SK-N-MC (cell line): ENCODE data around the gene YIPF6.
"Not testable (repeated sequence)": the region's sequence is repeated elsewhere in the genome, so short reads cannot be mapped to it uniquely, and the experiment has no call there.

Experiments used
- DNase-seq: peaks from one replicate; pipeline ENCODE4 v3.0.0-alpha.2; 2011; ENCODE audit warnings: low read depth, low spot score
- H3K27ac ChIP-seq: fragments of 200-600 bp; sonication (generic); 2 replicates; pipeline ENCODE4 v1.5.1; 2016; ENCODE audit warnings: mixed run types
- H3K36me3 ChIP-seq: fragments of 200-600 bp; sonication (generic); 2 replicates; pipeline ENCODE4 v1.6.1; 2017; ENCODE audit warnings: antibody characterized with exemption, low read length, mixed read lengths; ENCODE audit not compliant: insufficient read depth
- H3K4me3 ChIP-seq: fragments of 200-600 bp; sonication (generic); 2 replicates; pipeline ENCODE4 v1.5.1; 2016
- H3K9ac ChIP-seq: fragments of 200-600 bp; sonication (generic); 2 replicates; pipeline ENCODE4 v1.8.0; 2017; ENCODE audit warnings: mixed run types, mixed read lengths; ENCODE audit not compliant: insufficient read length
- H3K9me3 ChIP-seq: fragments of 200-600 bp; sonication (generic); 2 replicates; pipeline ENCODE4 v1.6.1; 2017; ENCODE audit warnings: low read depth, mild to moderate bottlenecking, antibody characterized with exemption, low read length, moderate library complexity, mixed read lengths
- EZH2 ChIP-seq: fragments of 200-600 bp; sonication (generic); IDR thresholded peaks from one replicate; pipeline ENCODE4 v1.6.1; 2017; ENCODE audit warnings: antibody characterized with exemption
- FOXP2 ChIP-seq: optimal IDR thresholded peaks from 2 replicates; pipeline ENCODE3; 2011; ENCODE audit warnings: mild to moderate bottlenecking, moderate library complexity; ENCODE audit not compliant: insufficient read depth; ENCODE audit errors: extremely low read length, control extremely low read depth
- POLR2AphosphoS5 ChIP-seq: IDR thresholded peaks from 2 replicates; pipeline ENCODE4 v1.6.1; 2012; ENCODE audit warnings: mild to moderate bottlenecking, low read depth, low read length, borderline replicate concordance

The YIPF6 gene

GRCh38 chrX:68464796-68465195 lies 34.1 kb upstream of the YIPF6 start:
- H3K9ac ChIP-seq = no peak overlapping the region
- no peaks in the 10 kb centered on the region for H3K36me3 ChIP-seq
- H3K9me3 ChIP-seq = no peaks in the 10 kb centered on the region
- no peak overlapping the region for H3K27ac ChIP-seq
- TF ChIP-seq POLR2AphosphoS5 = no peak
- no peak for TF ChIP-seq EZH2
- no peak for TF ChIP-seq FOXP2
- DNase-seq = no peak
- H3K4me3 ChIP-seq = no peak overlapping the region

- DNase-seq = no peak
- Histone ChIP-seq H3K9ac (no peak overlapping the region), H3K9me3 (no peaks in the 10 kb centered on the region), H3K4me3 (no peak overlapping the region), H3K36me3 (no peaks in the 10 kb centered on the region), H3K27ac (no peak overlapping the region)
- TF ChIP-seq EZH2 (no peak), FOXP2 (no peak), POLR2AphosphoS5 (no peak)
Observed at GRCh38 chrX:68480969-68481368, 17.9 kb upstream of the YIPF6 start.

GRCh38 chrX:68486198-68486597 lies 12.7 kb upstream of the YIPF6 start:
- not testable (repeated sequence) for H3K36me3 ChIP-seq, H3K27ac ChIP-seq, H3K9ac ChIP-seq, DNase-seq, H3K4me3 ChIP-seq, H3K9me3 ChIP-seq

- no peak overlapping the region for H3K4me3 ChIP-seq
- TF ChIP-seq POLR2AphosphoS5 (no peak), EZH2 (no peak), FOXP2 (no peak)
- DNase-seq = no peak
- no peaks in the 10 kb centered on the region for H3K9me3 ChIP-seq
- no peak overlapping the region for H3K9ac ChIP-seq
- H3K27ac ChIP-seq = no peak overlapping the region
- H3K36me3 ChIP-seq = no peaks in the 10 kb centered on the region
Observed at GRCh38 chrX:68487254-68487653, 11.6 kb upstream of the YIPF6 start.

- TF ChIP-seq FOXP2 (no peak), POLR2AphosphoS5 (no peak), EZH2 (no peak)
- H3K27ac ChIP-seq = no peak overlapping the region
- DNase-seq = no peak
- no peak overlapping the region for H3K9ac ChIP-seq
- H3K9me3 ChIP-seq = no peaks in the 10 kb centered on the region
- no peak overlapping the region for H3K4me3 ChIP-seq
- no peaks in the 10 kb centered on the region for H3K36me3 ChIP-seq
Observed at GRCh38 chrX:68487924-68488323, 10.9 kb upstream of the YIPF6 start.

- no peak for DNase-seq
- H3K27ac ChIP-seq = no peak overlapping the region
- no peak overlapping the region for H3K4me3 ChIP-seq
- H3K36me3 ChIP-seq = no peaks in the 10 kb centered on the region
- H3K9ac ChIP-seq = no peak overlapping the region
- H3K9me3 ChIP-seq = no peaks in the 10 kb centered on the region
- TF ChIP-seq EZH2 (no peak), FOXP2 (no peak)
Observed at GRCh38 chrX:68488657-68489056, 10.2 kb upstream of the YIPF6 start.

GRCh38 chrX:68490644-68491043 lies 8.2 kb upstream of the YIPF6 start:
- TF ChIP-seq FOXP2 = no peak
- TF ChIP-seq EZH2 = no peak
- TF ChIP-seq POLR2AphosphoS5 = no peak
- Histone ChIP-seq H3K27ac (no peak overlapping the region), H3K36me3 (no peaks in the 10 kb centered on the region), H3K9ac (no peak overlapping the region), H3K4me3 (no peak overlapping the region), H3K9me3 (no peaks in the 10 kb centered on the region)
- no peak for DNase-seq

GRCh38 chrX:68492583-68492982 lies 6.3 kb upstream of the YIPF6 start:
- Histone ChIP-seq H3K4me3 (no peak overlapping the region), H3K27ac (no peak overlapping the region), H3K9ac (no peak overlapping the region), H3K9me3 (no peaks in the 10 kb centered on the region), H3K36me3 (no peaks in the 10 kb centered on the region)
- no peak for TF ChIP-seq EZH2
- TF ChIP-seq FOXP2 = no peak
- no peak for TF ChIP-seq POLR2AphosphoS5
- no peak for DNase-seq

GRCh38 chrX:68493776-68494175 lies 5.1 kb upstream of the YIPF6 start:
- H3K36me3 ChIP-seq, H3K9me3 ChIP-seq, H3K9ac ChIP-seq, H3K27ac ChIP-seq, H3K4me3 ChIP-seq, DNase-seq: not testable (repeated sequence)
